ENCODE measurements around the gene PRKCZ.
A peak's percentile ranks its signal among the peaks of the same experiment; 100 is the strongest.

PRKCZ gene

DNA sequence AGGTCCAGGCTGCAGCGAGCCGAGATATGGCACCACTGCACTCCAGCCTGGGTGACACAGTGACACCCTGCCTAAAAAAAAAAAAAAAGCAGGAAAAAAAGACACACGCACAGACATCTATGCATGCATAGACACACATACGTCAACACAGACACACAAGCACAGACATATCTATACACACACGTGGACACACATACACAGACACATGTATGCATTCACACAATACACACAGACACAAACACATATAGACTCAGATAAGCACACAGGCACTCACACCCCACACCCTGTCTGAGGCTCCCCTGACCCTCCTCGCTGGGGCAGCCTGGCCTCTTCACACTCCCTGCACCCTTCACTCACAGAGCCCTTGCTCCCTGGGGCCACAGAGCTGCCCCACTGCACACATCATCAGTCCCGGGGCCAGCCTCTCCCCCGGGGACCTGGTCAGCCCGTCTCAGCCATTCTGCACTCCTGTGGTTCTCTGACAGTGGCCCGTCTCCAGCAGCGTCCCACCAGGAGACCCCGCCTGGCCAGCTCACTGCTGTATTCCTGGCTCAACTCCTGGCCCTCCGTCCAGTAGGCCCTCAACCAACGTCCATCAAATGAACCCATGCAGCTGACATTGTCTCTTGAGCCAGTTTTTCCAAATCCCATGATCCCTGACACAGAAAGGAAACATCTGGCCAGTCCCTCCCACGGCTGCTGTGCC, 4.6 kb upstream of the PRKCZ start:
- no peak for DNase-seq

DNA sequence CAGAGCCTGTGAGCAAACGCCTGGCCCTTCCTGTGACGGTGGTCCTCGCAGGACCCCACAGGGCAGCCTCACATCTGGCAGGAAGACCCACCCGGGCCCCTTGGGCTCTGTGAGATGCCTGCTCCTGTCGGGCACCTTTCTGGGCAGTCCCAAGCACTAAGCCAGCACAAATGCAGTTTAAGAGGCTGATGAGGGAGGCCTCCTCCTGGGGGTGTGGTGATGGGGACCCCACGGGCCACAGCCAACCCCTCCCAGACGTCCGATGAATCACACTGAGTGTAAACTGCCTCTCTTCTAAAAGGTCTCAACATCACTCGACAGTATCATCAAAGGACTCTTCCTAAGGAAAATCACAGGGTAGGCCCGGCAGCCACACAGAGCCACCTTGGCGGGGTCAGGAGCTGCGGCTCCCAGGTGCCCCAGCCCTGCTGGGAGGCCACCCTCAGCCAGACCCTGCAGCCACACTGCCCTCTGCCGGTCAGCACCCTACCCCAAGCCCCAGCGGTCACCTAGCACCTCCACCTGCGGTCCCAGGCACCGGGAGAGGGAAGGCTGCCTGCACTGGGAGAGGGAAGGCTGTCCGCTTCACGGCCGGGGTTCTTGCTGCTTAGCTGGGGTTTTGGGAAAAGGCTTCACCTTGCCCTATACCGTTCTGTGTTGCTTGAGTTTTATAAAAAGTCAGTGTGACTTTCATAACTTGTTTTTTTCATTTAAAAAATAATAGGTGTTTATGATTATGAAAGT, 3.9 kb upstream of the PRKCZ start:
- peak in 10 of 56 donors; percentile 5 to 51 (median 20) for DNase-seq

DNA sequence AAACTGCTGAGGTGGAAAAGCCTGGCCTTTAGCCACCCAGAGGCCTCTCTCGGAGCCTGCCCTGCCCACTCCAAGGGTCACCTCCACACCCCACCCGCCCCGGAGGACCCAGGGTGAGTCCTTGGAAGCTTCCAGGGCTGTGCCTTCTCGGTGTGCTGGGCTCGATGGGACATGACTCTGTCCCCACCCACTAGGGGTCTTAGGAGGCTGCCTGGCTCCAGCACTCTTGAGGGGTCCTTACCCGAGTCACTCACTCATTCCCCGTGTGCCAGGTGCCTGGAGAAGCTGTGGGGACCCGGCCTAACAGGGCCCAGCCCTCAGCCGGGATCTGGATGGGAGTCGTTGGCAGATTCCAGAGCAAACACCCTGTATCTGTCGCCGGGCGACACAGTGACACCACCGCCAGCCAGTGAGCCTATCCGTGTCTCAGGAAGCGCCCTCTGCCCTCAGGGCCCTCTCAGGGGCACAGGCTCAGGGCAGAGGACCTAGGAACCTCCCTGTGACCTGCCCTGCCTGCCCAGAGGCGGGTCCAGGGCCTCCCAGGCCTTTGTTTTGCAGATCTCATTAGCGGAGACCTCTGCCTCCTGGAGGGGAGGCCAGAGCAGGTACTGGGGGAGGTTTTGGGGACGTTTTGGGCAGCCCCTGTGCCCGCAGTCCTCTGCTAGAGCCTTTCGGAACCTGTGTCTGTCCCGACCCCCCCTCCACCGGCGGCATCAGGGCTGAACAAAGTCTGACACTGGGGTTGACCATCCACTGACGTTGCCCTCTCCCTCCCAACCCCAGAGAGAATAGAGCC, 3.1 kb upstream of the PRKCZ start:
- DNase-seq = no peak

GRCh38 chr1:2047749-2048729, 2.2 kb upstream of the PRKCZ start:
- no peak for DNase-seq

DNA sequence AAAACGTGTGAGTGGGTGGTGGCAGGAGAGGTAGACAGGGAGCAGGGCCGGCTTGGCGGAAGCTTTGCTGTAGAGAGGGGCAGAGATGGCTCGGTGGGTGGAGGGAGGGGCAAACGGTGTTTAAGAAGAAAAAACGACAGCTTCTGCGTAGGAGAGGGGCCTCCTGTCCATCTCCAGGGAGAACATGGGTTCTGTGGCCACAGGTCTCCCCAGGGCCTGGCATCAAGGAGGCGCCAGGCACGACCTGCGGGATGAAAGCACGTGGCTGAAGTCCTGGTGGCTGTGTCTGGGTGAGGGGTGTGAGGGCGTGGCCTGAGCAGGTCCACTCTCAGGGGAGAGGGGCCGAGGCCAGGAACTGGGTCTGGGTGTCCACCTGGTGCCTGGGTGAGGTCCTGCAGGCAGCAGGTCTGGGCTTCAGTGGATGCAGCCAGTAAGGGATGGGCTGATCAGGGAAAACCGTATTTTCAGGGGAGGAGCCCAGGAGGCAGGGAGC, 940 bp upstream of the PRKCZ start:
- DNase-seq = no peak

GRCh38 chr1:2050461-2050792, 216 bp downstream of the PRKCZ start:
- DNase-seq = no peak

DNA sequence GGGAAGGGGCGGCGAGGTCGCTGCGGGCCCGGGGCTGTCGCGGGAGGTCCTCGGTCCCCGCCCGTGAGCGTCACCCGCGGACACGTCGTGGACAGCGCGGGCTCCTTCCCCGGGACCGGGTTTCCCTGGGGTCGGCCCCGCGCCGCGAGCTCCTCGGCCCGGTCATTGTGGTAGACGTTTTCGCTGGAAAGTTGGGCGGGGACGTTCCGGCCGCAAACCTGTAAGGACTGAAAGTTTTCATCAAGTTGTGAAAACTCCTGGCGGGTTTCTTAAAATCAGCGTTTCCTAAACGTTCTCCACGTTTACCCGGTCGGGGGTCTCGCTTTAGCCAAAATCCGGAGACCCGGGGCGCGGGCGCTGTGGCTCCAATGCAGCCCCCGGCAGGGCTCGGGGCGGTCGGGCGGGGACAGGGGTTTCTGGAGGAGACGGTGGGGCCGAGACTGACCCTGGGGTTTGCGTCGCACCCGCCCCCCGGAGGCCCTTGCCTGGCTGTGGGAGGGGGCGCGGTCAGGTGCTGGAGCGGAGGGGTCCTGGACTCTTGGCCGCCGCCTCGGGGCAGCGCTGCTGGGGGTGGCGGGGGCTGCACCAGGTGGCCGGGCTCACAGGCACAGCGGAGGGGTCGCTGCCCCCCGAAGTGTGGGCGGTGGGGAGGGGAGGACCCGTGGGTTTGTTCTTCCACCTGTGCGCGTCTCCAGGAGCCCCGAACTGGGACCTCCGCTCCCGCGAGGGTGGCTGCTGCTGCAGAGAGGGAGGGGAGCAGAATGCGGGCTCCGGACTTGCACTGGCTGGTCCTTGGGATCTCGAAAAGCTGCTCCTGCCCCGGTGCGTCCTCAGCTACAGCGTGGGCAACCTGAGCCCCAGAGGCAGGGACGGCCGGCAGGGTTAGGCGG, 827 bp downstream of the PRKCZ start:
- no peak for DNase-seq

DNA sequence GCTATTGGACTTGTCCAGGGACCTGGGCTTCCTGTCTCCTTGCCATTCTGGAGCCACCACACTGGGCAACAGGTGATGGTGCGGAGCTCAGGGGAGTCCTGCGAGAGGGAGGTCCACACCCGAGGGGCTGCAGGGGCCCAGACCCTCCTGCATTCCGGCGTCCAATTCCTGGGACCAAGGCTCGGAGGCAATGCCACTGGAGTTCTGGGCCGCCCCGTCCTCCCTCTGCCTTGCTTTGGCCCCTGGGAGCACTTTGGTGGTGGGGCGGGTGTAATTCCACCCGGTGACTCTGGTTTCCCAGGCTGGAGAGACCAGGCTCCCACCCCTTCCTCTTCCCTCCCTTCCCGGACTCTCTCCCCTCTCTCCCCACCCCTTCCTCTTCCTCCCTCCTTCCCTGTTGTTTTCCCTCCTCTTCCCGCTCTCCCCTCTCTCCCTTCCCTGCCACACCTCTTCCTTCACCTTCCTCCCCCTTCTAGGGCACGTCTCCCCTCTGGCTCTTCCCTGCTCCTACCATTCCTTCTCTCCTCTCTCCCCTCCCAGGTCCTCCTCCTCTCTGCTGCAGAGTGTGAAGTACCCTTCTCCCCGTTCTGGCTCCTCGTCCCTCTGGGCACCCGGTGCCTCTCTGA, 2.0 kb downstream of the PRKCZ start:
- no peak for DNase-seq

- DNase-seq = no peak
Observed at GRCh38 chr1:2052756-2053155, 2.5 kb downstream of the PRKCZ start.

DNA sequence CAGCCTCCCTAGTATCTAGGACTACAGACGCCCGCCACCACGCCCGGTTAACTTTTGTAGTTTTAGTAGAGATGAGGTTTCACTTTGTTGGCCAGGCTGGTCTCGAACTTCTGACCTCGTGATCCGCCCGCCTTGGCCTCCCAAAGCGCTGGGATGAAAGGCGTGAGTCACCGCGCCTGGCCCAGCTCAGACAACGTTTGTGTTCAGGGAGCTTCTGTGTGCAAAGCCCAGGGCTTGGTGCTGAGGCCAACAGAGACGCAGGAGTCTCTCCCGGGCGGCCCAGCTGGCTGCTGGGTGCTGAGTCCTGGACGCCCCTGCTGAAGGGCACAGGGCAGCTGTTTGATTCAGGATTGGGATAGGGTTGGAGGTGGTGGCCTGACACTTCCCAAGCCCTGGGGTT, 3.0 kb downstream of the PRKCZ start:
- no peak for DNase-seq

- no peak for DNase-seq
Observed at GRCh38 chr1:2053784-2054376, 3.7 kb downstream of the PRKCZ start.

GRCh38 chr1:2054560-2054959, 4.3 kb downstream of the PRKCZ start:
- no peak for DNase-seq

GRCh38 chr1:2055911-2056575, 5.8 kb downstream of the PRKCZ start:
- no peak for DNase-seq

DNA sequence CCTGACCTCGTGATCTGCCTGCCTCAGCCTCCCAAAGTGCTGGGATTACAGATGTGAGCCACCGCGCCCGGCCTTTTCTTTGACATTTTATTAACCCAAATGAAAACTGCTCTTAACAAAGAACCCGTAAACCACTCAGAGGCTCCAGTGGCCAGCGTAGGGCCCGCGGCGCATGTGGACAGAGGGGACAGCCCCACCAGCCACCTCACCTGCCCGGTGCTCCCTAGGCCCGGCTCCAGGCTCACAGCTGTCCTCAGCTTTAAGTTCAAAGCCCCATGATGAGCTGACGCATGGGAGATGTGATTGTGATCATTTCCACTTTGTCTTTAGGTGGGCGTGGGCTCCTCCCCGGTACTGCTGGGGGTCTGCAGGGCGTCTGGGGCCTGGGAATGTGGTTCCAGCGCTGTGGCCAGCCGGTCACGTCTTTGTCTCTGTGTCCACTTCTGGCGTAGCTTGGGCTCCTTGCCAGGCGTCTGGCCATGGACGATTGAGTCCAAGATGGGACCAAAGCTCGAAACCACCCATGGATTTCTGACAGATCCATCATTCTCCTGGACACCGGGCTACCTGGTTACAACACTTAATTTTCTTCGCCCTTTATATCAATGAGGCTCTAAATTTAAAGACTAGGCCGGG, 6.9 kb downstream of the PRKCZ start:
- DNase-seq = no peak

- DNase-seq = no peak
Observed at GRCh38 chr1:2059290-2059953, 9.2 kb downstream of the PRKCZ start.

GRCh38 chr1:2060072-2060471, 9.9 kb downstream of the PRKCZ start:
- peak in 1 of 56 donors; percentile 19 for DNase-seq

- DNase-seq = no peak
Observed at GRCh38 chr1:2060535-2060934, 10.3 kb downstream of the PRKCZ start.
